ENCODE results near the gene ARG1.

The ARG1 gene

DNA sequence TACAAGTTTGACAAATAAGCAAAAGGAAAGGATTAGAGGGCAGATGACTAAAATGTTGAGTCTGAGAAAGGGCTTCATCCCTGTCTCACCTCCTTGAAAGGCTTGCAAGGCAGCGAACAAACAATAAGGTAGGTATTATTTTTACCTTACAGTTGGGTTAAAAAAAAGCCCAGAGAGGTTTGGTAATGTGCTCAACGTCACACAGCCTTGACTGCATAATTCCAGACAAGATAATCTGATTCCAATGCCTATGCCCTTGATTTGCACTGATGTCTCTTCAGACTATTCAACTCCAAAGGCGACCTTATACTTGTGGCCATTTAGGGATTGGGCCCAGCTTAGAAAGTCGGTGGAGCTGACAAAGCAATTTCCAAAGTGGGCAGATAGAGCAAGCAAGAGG, 1.7 kb downstream of the ARG1 start:
- Histone ChIP-seq H3K4me3 (ENCODE audit: low read depth, low read length) (no peak overlapping the region), H3K36me3 (replicated peaks) (peaks cover 1% of the 10 kb centered on the region), H3K27ac (no peak overlapping the region), H3K27me3 (replicated peaks) (no peaks in the 10 kb centered on the region)
- no peak for DNase-seq
- in situ Hi-C loops (cut with HindIII; ENCODE audit: low pct_ligation_motif_present, low sequenced_read_pairs) = no loop called here
- TF ChIP-seq, protein P1, sequence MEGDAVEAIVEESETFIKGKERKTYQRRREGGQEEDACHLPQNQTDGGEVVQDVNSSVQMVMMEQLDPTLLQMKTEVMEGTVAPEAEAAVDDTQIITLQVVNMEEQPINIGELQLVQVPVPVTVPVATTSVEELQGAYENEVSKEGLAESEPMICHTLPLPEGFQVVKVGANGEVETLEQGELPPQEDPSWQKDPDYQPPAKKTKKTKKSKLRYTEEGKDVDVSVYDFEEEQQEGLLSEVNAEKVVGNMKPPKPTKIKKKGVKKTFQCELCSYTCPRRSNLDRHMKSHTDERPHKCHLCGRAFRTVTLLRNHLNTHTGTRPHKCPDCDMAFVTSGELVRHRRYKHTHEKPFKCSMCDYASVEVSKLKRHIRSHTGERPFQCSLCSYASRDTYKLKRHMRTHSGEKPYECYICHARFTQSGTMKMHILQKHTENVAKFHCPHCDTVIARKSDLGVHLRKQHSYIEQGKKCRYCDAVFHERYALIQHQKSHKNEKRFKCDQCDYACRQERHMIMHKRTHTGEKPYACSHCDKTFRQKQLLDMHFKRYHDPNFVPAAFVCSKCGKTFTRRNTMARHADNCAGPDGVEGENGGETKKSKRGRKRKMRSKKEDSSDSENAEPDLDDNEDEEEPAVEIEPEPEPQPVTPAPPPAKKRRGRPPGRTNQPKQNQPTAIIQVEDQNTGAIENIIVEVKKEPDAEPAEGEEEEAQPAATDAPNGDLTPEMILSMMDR (IDR thresholded peaks at IDR 0.05; ENCODE audit: low read depth, low read length, missing control alignments) = no peak

DNA sequence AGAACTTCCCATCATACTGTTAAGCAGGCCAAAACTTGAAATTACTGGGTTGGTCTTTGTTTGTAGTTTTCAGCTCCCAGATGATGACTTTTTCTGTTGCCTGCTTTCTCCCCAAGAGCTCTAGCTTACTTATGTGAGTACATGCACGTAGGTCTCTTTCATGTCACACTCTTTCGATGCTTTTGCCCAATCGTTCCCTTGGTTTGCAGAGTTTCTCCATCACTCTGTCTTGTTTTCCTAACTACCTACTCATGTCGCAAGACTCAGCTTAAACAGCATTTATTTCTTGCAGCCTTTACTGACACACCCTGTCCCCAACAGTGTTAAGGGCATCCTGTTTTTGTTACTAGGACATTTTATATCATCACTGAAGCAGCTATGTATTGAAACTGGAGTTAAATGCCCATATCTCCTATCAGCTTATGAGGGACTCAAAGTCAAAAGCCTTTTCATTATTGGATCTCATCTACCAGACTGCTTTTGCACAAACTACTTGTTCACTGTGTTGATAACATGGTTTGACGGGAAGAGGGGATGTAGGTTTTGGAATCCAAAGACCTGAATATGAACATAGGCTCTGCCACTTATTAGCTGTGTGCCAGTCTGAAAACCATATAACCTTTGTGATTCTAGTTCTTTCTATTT, 2.9 kb downstream of the ARG1 start:
- in situ Hi-C loops (cut with HindIII; ENCODE audit: low pct_ligation_motif_present, low sequenced_read_pairs) = no loop called here
- DNase-seq = no peak
- Histone ChIP-seq H3K36me3 (replicated peaks) (peaks cover 14% of the 10 kb centered on the region), H3K27ac (no peak overlapping the region), H3K27me3 (replicated peaks) (no peaks in the 10 kb centered on the region), H3K4me3 (ENCODE audit: low read depth, low read length) (no peak overlapping the region)
- TF ChIP-seq, protein P1 (IDR thresholded peaks at IDR 0.05; ENCODE audit: low read depth, low read length, missing control alignments) = no peak

DNA sequence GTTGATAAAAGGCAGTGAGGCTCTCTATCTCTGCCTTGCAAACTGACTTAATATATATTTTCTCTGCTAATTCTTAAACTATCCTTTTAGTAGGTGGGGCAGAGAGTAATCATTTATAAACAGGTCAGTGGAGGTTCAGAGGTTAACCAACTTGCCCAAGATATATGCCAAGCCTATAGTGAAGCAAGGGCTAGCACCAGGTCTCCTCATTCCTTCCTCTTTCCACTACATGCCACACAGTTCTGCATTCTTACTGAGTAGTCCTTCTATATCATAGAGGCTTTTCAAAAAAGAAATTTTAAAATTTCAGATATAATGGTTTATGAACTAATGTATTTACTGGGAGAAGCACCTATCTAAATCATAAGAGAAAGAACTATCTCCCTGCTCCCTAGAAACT, 8.5 kb downstream of the ARG1 start:
- no peak for DNase-seq
- Histone ChIP-seq H3K4me3 (ENCODE audit: low read depth, low read length) (no peak overlapping the region), H3K27me3 (replicated peaks) (no peaks in the 10 kb centered on the region), H3K36me3 (replicated peaks) (peaks cover 40% of the 10 kb centered on the region), H3K27ac (no peak overlapping the region)
- in situ Hi-C loops (cut with HindIII; ENCODE audit: low pct_ligation_motif_present, low sequenced_read_pairs) = no loop called here
- TF ChIP-seq, protein P1 (IDR thresholded peaks at IDR 0.05; ENCODE audit: low read depth, low read length, missing control alignments) = no peak

DNA sequence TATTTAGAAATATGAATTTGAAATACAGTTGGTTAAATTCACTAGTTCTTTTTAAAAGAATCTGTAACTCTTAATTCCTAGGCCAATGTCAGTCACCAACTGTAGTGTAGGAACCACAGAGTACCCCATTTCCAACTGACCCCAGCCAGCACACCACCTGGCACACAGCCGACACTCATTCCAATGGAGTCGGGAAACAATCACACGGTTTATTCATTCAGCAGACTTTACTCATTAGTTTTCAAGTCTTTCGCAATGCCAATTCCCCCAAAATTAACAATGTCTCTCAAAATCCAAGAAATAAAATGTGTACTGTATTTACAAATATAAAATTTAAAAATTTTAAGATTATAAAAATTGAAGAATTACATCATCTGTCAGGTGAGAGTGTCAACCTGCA, 13.5 kb downstream of the ARG1 start:
- Histone ChIP-seq H3K36me3 (replicated peaks) (peaks cover 61% of the 10 kb centered on the region), H3K27ac (no peak overlapping the region), H3K27me3 (replicated peaks) (no peaks in the 10 kb centered on the region), H3K4me3 (ENCODE audit: low read depth, low read length) (no peak overlapping the region)
- DNase-seq = no peak
- TF ChIP-seq, protein P1 (IDR thresholded peaks at IDR 0.05; ENCODE audit: low read depth, low read length, missing control alignments) = no peak
- in situ Hi-C loops (cut with HindIII; ENCODE audit: low pct_ligation_motif_present, low sequenced_read_pairs) = no loop called here

DNA sequence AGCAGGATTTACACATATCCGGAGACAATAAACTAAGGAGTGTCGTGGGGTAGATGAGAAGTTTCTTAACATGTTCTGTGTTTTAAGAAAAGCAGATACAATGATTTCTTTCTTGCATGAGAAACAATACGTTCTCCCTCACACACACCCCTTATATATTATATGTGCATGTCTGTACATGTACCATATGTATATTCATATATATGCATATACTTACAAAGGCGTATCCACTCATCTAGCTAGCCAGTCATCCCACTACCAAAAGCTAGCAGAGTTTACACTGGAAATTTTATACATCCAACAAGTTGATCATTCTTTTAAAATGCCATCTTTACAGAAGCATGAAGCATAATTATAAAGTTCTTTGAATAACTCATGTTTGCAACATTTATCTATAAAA, 14.9 kb downstream of the ARG1 start:
- H3K27ac ChIP-seq = no peak overlapping the region
- H3K4me3 ChIP-seq (ENCODE audit: low read depth, low read length) = no peak overlapping the region
- TF ChIP-seq, protein P1 (IDR thresholded peaks at IDR 0.05; ENCODE audit: low read depth, low read length, missing control alignments) = no peak
- in situ Hi-C loops (cut with HindIII; ENCODE audit: low pct_ligation_motif_present, low sequenced_read_pairs) = no loop called here
- DNase-seq = no peak
- H3K27me3 ChIP-seq (replicated peaks) = no peaks in the 10 kb centered on the region
- peaks cover 72% of the 10 kb centered on the region for H3K36me3 ChIP-seq (replicated peaks)

DNA sequence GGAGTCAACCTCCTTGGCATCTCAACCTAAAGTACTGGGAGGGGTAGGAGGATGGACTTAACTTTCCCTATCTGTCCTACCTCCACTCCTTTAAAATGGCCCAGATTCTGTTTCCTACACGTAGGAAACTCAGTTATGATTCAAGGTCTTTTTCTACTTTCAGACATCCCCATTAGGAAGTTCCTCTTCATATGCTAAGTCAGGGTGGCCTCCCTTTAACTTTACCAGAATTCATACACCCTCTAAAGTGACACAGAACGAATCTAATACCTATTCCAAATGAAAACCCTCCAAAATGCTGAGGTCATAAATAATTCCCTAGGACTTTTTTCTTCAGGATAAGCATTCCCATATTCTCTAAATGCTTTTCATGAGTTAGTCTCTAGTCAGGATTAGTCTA, 15.6 kb downstream of the ARG1 start:
- Histone ChIP-seq H3K27me3 (replicated peaks) (no peaks in the 10 kb centered on the region), H3K36me3 (replicated peaks) (peaks cover 67% of the 10 kb centered on the region), H3K27ac (no peak overlapping the region), H3K4me3 (ENCODE audit: low read depth, low read length) (no peak overlapping the region)
- in situ Hi-C loops (cut with HindIII; ENCODE audit: low pct_ligation_motif_present, low sequenced_read_pairs) = no loop called here
- DNase-seq = no peak
- TF ChIP-seq, protein P1 (IDR thresholded peaks at IDR 0.05; ENCODE audit: low read depth, low read length, missing control alignments) = no peak

Data from brain microvascular endothelial cell (primary cell).